Urothelium cell line (cell line): ENCODE results near the gene ADAD1.
"Not testable (repeated sequence)": the region's sequence is repeated elsewhere in the genome, so short reads cannot be mapped to it uniquely, and the experiment has no call there.

Experiments used
- DNase-seq: peaks from one replicate; pipeline ENCODE4 v3.0.0; 2011; ENCODE audit warnings: low spot score, mixed read lengths
- FAIRE-seq: peaks from 2 replicates; lab custom pipeline; 2011; peaks lifted over from hg19 to GRCh38; lab: Jason Lieb, UNC

The ADAD1 gene

GRCh38 chr4:122378711-122379110 lies at the start of gene ADAD1:
TSS of gene ADAD1 (plus strand) at chr4:122379011. CDS start at chr4:122380070, 1,059 bp downstream.
- no peak for DNase-seq
- FAIRE-seq, result no peak

GRCh38 chr4:122329876-122330565 lies 48.8 kb upstream of the ADAD1 start:
- no peak for FAIRE-seq
- DNase-seq, result no peak

- DNase-seq (no peak), FAIRE-seq (no peak)
Measured at GRCh38 chr4:122331195-122331594, 47.6 kb upstream of the ADAD1 start.

- DNase-seq (no peak), FAIRE-seq (no peak)
Measured at GRCh38 chr4:122334828-122335227, 44.0 kb upstream of the ADAD1 start.

GRCh38 chr4:122341886-122342285 lies 36.9 kb upstream of the ADAD1 start:
- DNase-seq (no peak), FAIRE-seq (no peak)

GRCh38 chr4:122346036-122346435 lies 32.8 kb upstream of the ADAD1 start:
- DNase-seq (no peak), FAIRE-seq (no peak)

- FAIRE-seq (no peak), DNase-seq (no peak)
Measured at GRCh38 chr4:122346503-122346902, 32.3 kb upstream of the ADAD1 start.

- no peak for DNase-seq
- no peak for FAIRE-seq
Measured at GRCh38 chr4:122356317-122356808, 22.4 kb upstream of the ADAD1 start.

- FAIRE-seq, result no peak
- no peak for DNase-seq
Measured at GRCh38 chr4:122360754-122361153, 18.1 kb upstream of the ADAD1 start.

- DNase-seq, result no peak
- FAIRE-seq, result no peak
Measured at GRCh38 chr4:122364700-122365404, 14.0 kb upstream of the ADAD1 start.

- DNase-seq, FAIRE-seq: not testable (repeated sequence)
Measured at GRCh38 chr4:122368786-122369185, 10.0 kb upstream of the ADAD1 start.

GRCh38 chr4:122377352-122377751 lies 1.5 kb upstream of the ADAD1 start:
- no peak for DNase-seq
- no peak for FAIRE-seq

- FAIRE-seq (no peak), DNase-seq (no peak)
Measured at GRCh38 chr4:122379239-122379638, 428 bp downstream of the ADAD1 start.

GRCh38 chr4:122383341-122383740 lies 4.5 kb downstream of the ADAD1 start:
- FAIRE-seq (no peak), DNase-seq (no peak)

GRCh38 chr4:122384245-122384644 lies 5.4 kb downstream of the ADAD1 start:
- FAIRE-seq (no peak), DNase-seq (no peak)

- FAIRE-seq (no peak), DNase-seq (no peak)
Measured at GRCh38 chr4:122393276-122393675, 14.5 kb downstream of the ADAD1 start.

GRCh38 chr4:122403861-122404260 lies 25.1 kb downstream of the ADAD1 start:
- no peak for DNase-seq
- no peak for FAIRE-seq

- FAIRE-seq, result no peak
- no peak for DNase-seq
Measured at GRCh38 chr4:122412547-122412946, 33.7 kb downstream of the ADAD1 start.

- DNase-seq (no peak), FAIRE-seq (no peak)
Measured at GRCh38 chr4:122423246-122423645, 44.4 kb downstream of the ADAD1 start.

GRCh38 chr4:122431351-122431750 lies 52.5 kb downstream of the ADAD1 start:
- DNase-seq (no peak), FAIRE-seq (no peak)

GRCh38 chr4:122434285-122434684 lies 55.5 kb downstream of the ADAD1 start:
- DNase-seq (no peak), FAIRE-seq (no peak)

- no peak for FAIRE-seq
- DNase-seq, result peak; percentile 11
Measured at GRCh38 chr4:122450847-122451246, 72.0 kb downstream of the ADAD1 start.
